ENCODE data around the gene FSTL3. TPM values are rescaled to one million over a fixed set of nuclear protein-coding genes. Genes with fewer than 3 reads are reported as not detected.

Gene FSTL3
- total RNA-seq: 189 and 372 TPM in 2 replicates

GRCh38 chr19:676339-677105 lies at the start of gene FSTL3:
Gene FSTL3, plus strand, starts transcription at chr19:676392. Its CDS starts 32 bp downstream, at chr19:676424.

GRCh38 chr19:633068-633785 lies 43.0 kb upstream of the FSTL3 start, which contains the start of gene POLRMT:
Gene POLRMT, minus strand, starts transcription at chr19:633537. Its CDS starts 25 bp downstream, at chr19:633512.

GRCh38 chr19:639253-640160 lies 36.7 kb upstream of the FSTL3 start, which contains the start of gene FGF22:
Gene FGF22, plus strand, starts transcription at chr19:639879. Its CDS starts 47 bp downstream, at chr19:639926.

GRCh38 chr19:662962-663681 lies 13.1 kb upstream of the FSTL3 start, which contains the start of gene RNF126:
Gene RNF126, minus strand, starts transcription at chr19:663214. Its CDS starts 93 bp downstream, at chr19:663121.

GRCh38 chr19:695352-695949 lies 19.3 kb downstream of the FSTL3 start, which contains the start of gene PRSS57:
Gene PRSS57, minus strand, starts transcription at chr19:695452. Its CDS starts 22 bp downstream, at chr19:695430.

GRCh38 chr19:708154-709143 lies 32.3 kb downstream of the FSTL3 start, which contains the start of gene PALM:
Gene PALM, plus strand, starts transcription at chr19:708935. Its CDS starts 212 bp downstream, at chr19:709147.

Other genes starting within 250 kb of the FSTL3 start
- gene SHC2, start 215.4 kb upstream of the FSTL3 start, total RNA-seq: 0.78 and 1.8 TPM in 2 replicates
- gene MADCAM1, start 179.9 kb upstream of the FSTL3 start, total RNA-seq: under 0.01 TPM in 1 of 2 replicates, not detected in the other
- gene TPGS1, start 168.9 kb upstream of the FSTL3 start, total RNA-seq: 20.6 and 35.6 TPM in 2 replicates
- gene CDC34, start 144.6 kb upstream of the FSTL3 start, total RNA-seq: 54.3 and 60.8 TPM in 2 replicates
- gene GZMM, start 132.3 kb upstream of the FSTL3 start, total RNA-seq: not detected in 2 replicates
- 507 and 644 TPM in 2 replicates for gene BSG, start 103.8 kb upstream of the FSTL3 start, total RNA-seq
- gene HCN2, start 86.5 kb upstream of the FSTL3 start, total RNA-seq: 1.2 and 3.5 TPM in 2 replicates
- 24.3 and 37.9 TPM in 2 replicates for gene POLRMT, start 42.9 kb upstream of the FSTL3 start, total RNA-seq
- gene FGF22, start 36.5 kb upstream of the FSTL3 start, total RNA-seq: not detected in 2 replicates
- gene RNF126, start 13.2 kb upstream of the FSTL3 start, total RNA-seq: 16.6 and 29.8 TPM in 2 replicates
- not detected in 2 replicates for gene PRSS57, start 19.1 kb downstream of the FSTL3 start, total RNA-seq
- 0.28 and 0.89 TPM in 2 replicates for gene PALM, start 32.5 kb downstream of the FSTL3 start, total RNA-seq
- not detected in 2 replicates for gene MISP, start 74.7 kb downstream of the FSTL3 start, total RNA-seq
- gene PTBP1, start 121.1 kb downstream of the FSTL3 start, total RNA-seq: 69.5 and 117 TPM in 2 replicates
- gene PLPPR3, start 145.6 kb downstream of the FSTL3 start, total RNA-seq: 0.59 and 0.78 TPM in 2 replicates
- not detected in 2 replicates for gene AZU1, start 151.4 kb downstream of the FSTL3 start, total RNA-seq
- not detected in 2 replicates for gene PRTN3, start 164.6 kb downstream of the FSTL3 start, total RNA-seq
- not detected in 2 replicates for gene ELANE, start 175.9 kb downstream of the FSTL3 start, total RNA-seq
- gene CFD, start 183.3 kb downstream of the FSTL3 start, total RNA-seq: 1.7 and 3.6 TPM in 2 replicates
- 28.8 and 44.4 TPM in 2 replicates for gene MED16, start 216.8 kb downstream of the FSTL3 start, total RNA-seq
- gene RNU6-9, start 217.1 kb downstream of the FSTL3 start, total RNA-seq: not detected in 2 replicates
- gene R3HDM4, start 236.8 kb downstream of the FSTL3 start, total RNA-seq: 21.1 and 32.8 TPM in 2 replicates
- gene KISS1R, start 240.9 kb downstream of the FSTL3 start, total RNA-seq: not detected in 2 replicates
- gene ARID3A, start 249.6 kb downstream of the FSTL3 start, total RNA-seq: 28.2 and 30.3 TPM in 2 replicates